Measurements from ENCODE around the gene GALK2. TPM values are rescaled to one million over a fixed set of nuclear protein-coding genes. Genes with fewer than 3 reads are reported as not detected.

The GALK2 gene
- total and polyA plus RNA-seq, 2 of the 4 experiments (the other 2 are of a cell fraction) = 27.0 to 63.6 TPM

DNA sequence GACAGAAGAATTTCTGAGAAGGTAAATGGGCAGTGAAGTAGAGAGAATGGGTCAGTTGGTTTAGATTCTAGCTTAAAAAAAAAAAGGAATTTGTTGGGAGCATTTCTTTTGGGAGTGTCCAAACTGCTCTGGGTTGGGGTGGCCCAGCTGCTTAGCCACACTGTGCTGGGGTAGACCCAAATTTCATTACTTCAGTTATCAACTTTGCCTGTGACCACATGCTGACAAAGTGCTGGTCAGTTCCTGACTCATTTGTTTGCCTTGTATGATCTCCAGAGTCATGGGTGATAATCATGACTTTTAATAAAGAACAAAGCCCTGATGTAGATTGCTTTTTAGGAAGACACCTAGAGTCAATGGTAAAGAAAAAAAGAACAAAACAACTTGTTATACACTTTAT, 131.5 kb downstream of the GALK2 start:
- CTCF ChIA-PET = no interaction called here
- Histone ChIP-seq H2BK5ac (ENCODE audit: low read depth, low read length, poor library complexity, severe bottlenecking) (no peak overlapping the region), H3K4me2 (ENCODE audit: low read depth, low read length) (no peak overlapping the region), H3K14ac (replicated peaks; ENCODE audit: low read depth, low read length) (no peak overlapping the region), H3K27me3 (ENCODE audit: control insufficient read depth, insufficient read depth, low read length) (no peaks in the 10 kb centered on the region), H2AFZ (replicated peaks; ENCODE audit: low read length, poor library complexity) (no peak overlapping the region), H3K9me1 (ENCODE audit: insufficient read depth, low read length) (no peaks in the 10 kb centered on the region), H3K9ac (ENCODE audit: low read depth, low read length) (no peak overlapping the region), H4K91ac (ENCODE audit: insufficient read depth, low read depth, low read length) (no peak overlapping the region), H2BK15ac (ENCODE audit: low read depth, low read length) (no peak overlapping the region), H3K23ac (ENCODE audit: low read depth, low read length) (no peak overlapping the region), H3K4me1 (ENCODE audit: control insufficient read depth, insufficient read depth, low read length) (no peaks in the 10 kb centered on the region), H3K9me3 (ENCODE audit: control insufficient read depth, insufficient read depth, low read length) (no peaks in the 10 kb centered on the region), H3K18ac (ENCODE audit: low read depth, low read length) (no peak overlapping the region), H4K5ac (ENCODE audit: low read depth, low read length) (no peak overlapping the region), H2AK5ac (ENCODE audit: low read depth, low read length) (no peak overlapping the region), H2AK9ac (replicated peaks; ENCODE audit: low read depth, low read length, poor library complexity) (no peak overlapping the region), H2BK20ac (ENCODE audit: low read depth, low read length) (no peak overlapping the region), H3K79me1 (ENCODE audit: low read depth in 1 of 2, low read length in 2 of 2) (peaks cover 15 to 17% of the 10 kb centered on the region in 2 experiments), H3K56ac (ENCODE audit: extremely low read depth, insufficient read depth, low read length) (no peak overlapping the region), H3K4me3 (ENCODE audit: insufficient read depth, low read depth, low read length) (no peak overlapping the region), H3K27ac (ENCODE audit: insufficient read depth, low read length) (no peak overlapping the region), H4K8ac (ENCODE audit: low read depth in 2 of 2, low read length in 2 of 2) (no peak overlapping the region), H3K4ac (ENCODE audit: low read depth, low read length) (no peak overlapping the region), H2BK120ac (ENCODE audit: low read depth, low read length) (no peak overlapping the region), H4K20me1 (ENCODE audit: insufficient read depth, low read length) (no peaks in the 10 kb centered on the region), H3K36me3 (ENCODE audit: control insufficient read depth, insufficient read depth, low read length) (peaks cover 3% of the 10 kb centered on the region)
- TF ChIP-seq CEBPB (IDR thresholded peaks at IDR 0.05; ENCODE audit: low read depth, low read length) (no peak), FOS (IDR thresholded peaks at IDR 0.05; ENCODE audit: low read depth, low read length) (no peak), RCOR1 (IDR thresholded peaks at IDR 0.05; ENCODE audit: insufficient replicate concordance, low read length) (no peak), MXI1 (IDR thresholded peaks at IDR 0.05; ENCODE audit: borderline replicate concordance, low read depth, low read length) (no peak), MAZ (IDR thresholded peaks at IDR 0.05; ENCODE audit: borderline replicate concordance, low read depth, low read length) (no peak), CHD1 (IDR thresholded peaks at IDR 0.05; ENCODE audit: low read depth, low read length) (no peak), NFE2L2 (IDR thresholded peaks at IDR 0.05; ENCODE audit: low read depth, low read length) (no peak), BHLHE40 (IDR thresholded peaks at IDR 0.05; ENCODE audit: low read depth, low read length) (no peak), POLR2A (IDR thresholded peaks at IDR 0.05; ENCODE audit: low read depth, low read length) (no peak), SMC3 (IDR thresholded peaks at IDR 0.05; ENCODE audit: low read depth, low read length) (no peak)
- TF ChIP-seq, protein P1, sequence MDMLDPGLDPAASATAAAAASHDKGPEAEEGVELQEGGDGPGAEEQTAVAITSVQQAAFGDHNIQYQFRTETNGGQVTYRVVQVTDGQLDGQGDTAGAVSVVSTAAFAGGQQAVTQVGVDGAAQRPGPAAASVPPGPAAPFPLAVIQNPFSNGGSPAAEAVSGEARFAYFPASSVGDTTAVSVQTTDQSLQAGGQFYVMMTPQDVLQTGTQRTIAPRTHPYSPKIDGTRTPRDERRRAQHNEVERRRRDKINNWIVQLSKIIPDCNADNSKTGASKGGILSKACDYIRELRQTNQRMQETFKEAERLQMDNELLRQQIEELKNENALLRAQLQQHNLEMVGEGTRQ (IDR thresholded peaks at IDR 0.05; ENCODE audit: low read depth, low read length) = no peak
- TF ChIP-seq, protein P2, sequence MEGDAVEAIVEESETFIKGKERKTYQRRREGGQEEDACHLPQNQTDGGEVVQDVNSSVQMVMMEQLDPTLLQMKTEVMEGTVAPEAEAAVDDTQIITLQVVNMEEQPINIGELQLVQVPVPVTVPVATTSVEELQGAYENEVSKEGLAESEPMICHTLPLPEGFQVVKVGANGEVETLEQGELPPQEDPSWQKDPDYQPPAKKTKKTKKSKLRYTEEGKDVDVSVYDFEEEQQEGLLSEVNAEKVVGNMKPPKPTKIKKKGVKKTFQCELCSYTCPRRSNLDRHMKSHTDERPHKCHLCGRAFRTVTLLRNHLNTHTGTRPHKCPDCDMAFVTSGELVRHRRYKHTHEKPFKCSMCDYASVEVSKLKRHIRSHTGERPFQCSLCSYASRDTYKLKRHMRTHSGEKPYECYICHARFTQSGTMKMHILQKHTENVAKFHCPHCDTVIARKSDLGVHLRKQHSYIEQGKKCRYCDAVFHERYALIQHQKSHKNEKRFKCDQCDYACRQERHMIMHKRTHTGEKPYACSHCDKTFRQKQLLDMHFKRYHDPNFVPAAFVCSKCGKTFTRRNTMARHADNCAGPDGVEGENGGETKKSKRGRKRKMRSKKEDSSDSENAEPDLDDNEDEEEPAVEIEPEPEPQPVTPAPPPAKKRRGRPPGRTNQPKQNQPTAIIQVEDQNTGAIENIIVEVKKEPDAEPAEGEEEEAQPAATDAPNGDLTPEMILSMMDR (conservative IDR thresholded peaks at IDR 0.05; ENCODE audit: low read depth, low read length) = no peak
- no TSS peak for BruUV-seq (replicated peaks)
- in situ Hi-C loops (cut with MboI; ENCODE audit: low sequenced_read_pairs) = no loop called here
- intact Hi-C loops (cut with micrococcal nuclease) = no loop called here
- dilution Hi-C loops (cut with HindIII; ENCODE audit: low sequenced_read_pairs, unreplicated experiment) = no loop called here
- peak; percentile 50 for DNase-seq
- POLR2A ChIA-PET (ENCODE audit: unreplicated experiment) = interaction anchor here (0.6 kb wide), 1 partner anchor 217 kb away, joined by 3 read pairs; no protein-coding TSS in a partner anchor
- ATAC-seq (ENCODE audit: low read depth) = no peak
